GM18868 (cell line): ENCODE data around the gene CNPY1.

Experiments
- ATAC-seq: cut with Tn5 transposase; IDR thresholded peaks from one replicate; pipeline ENCODE4 v1.9.1; 2021; ENCODE audit warnings: mild to moderate bottlenecking, moderate library complexity; ENCODE audit not compliant: unreplicated experiment

CNPY1 gene

GRCh38 chr7:155514296-155514695, 32.1 kb downstream of the CNPY1 start:
- ATAC-seq, result no peak

GRCh38 chr7:155513543-155514285, 32.6 kb downstream of the CNPY1 start:
- ATAC-seq, result no peak

- no peak for ATAC-seq
Measured at GRCh38 chr7:155512246-155512887, 34.0 kb downstream of the CNPY1 start.

- ATAC-seq, result no peak
Measured at GRCh38 chr7:155511702-155511996, 34.7 kb downstream of the CNPY1 start.

GRCh38 chr7:155510975-155511701, 35.2 kb downstream of the CNPY1 start:
- no peak for ATAC-seq

GRCh38 chr7:155509725-155510551, 36.4 kb downstream of the CNPY1 start:
- no peak for ATAC-seq

- no peak for ATAC-seq
Measured at GRCh38 chr7:155509359-155509724, 37.0 kb downstream of the CNPY1 start.

- ATAC-seq, result no peak
Measured at GRCh38 chr7:155508376-155509358, 37.7 kb downstream of the CNPY1 start.

- ATAC-seq, result no peak
Measured at GRCh38 chr7:155507576-155507975, 38.8 kb downstream of the CNPY1 start.

- peak; percentile 47 for ATAC-seq
Measured at GRCh38 chr7:155506854-155507337, 39.5 kb downstream of the CNPY1 start.

GRCh38 chr7:155505422-155505793, 41.0 kb downstream of the CNPY1 start:
- no peak for ATAC-seq

GRCh38 chr7:155497149-155497901, 49.0 kb downstream of the CNPY1 start:
- ATAC-seq, result no peak

GRCh38 chr7:155496267-155497005, 49.9 kb downstream of the CNPY1 start:
- ATAC-seq, result no peak

- ATAC-seq, result no peak
Measured at GRCh38 chr7:155495440-155496248, 50.7 kb downstream of the CNPY1 start.

GRCh38 chr7:155494551-155494950, 51.8 kb downstream of the CNPY1 start:
- ATAC-seq, result no peak

GRCh38 chr7:155493744-155494538, 52.4 kb downstream of the CNPY1 start:
- no peak for ATAC-seq

- no peak for ATAC-seq
Measured at GRCh38 chr7:155491812-155492211, 54.5 kb downstream of the CNPY1 start.
